ENCODE results near the gene GOLGA5. TPM values are rescaled to one million over a fixed set of nuclear protein-coding genes. Genes with fewer than 3 reads are reported as not detected.

GOLGA5 gene
- total and polyA plus RNA-seq, 2 of the 13 experiments (the other 11 are each of a cell fraction or from before 2014, with no cell fraction given) = 31.0 to 40.0 TPM

GRCh38 chr14:92877757-92878431 lies 83.8 kb downstream of the GOLGA5 start (continued):
- TF ChIP-seq HOMEZ (CRISPR knock-in tag; IDR thresholded peaks at IDR 0.05; ENCODE audit: low read depth) (0 out of 2 replicates have a peak, but pooled peaks have one; percentile 16), MAX (IDR thresholded peaks at IDR 0.05) (peak; percentile 26; the same call in 1 of the 2 replicates), ZNF740 (CRISPR knock-in tag; IDR thresholded peaks at IDR 0.05) (no peak), ATF2 (CRISPR knock-in tag; IDR thresholded peaks at IDR 0.05) (0 out of 2 replicates have a peak, but pooled peaks have one; percentile 28), ZNF292 (CRISPR knock-in tag; IDR thresholded peaks at IDR 0.05; ENCODE audit: borderline replicate concordance, low read depth) (peak; percentile 93; the same call in 1 of the 2 replicates), ZNF280B (CRISPR knock-in tag; IDR thresholded peaks at IDR 0.05; ENCODE audit: borderline replicate concordance) (no peak), AHDC1 (CRISPR knock-in tag; IDR thresholded peaks at IDR 0.05; ENCODE audit: borderline replicate concordance) (peak; percentile 53; the same call in 1 of the 2 replicates), KLF9 (CRISPR knock-in tag; IDR thresholded peaks at IDR 0.05; ENCODE audit: low read depth) (no peak), MTF2 (CRISPR knock-in tag; IDR thresholded peaks at IDR 0.05; ENCODE audit: borderline replicate concordance) (0 out of 2 replicates have a peak, but pooled peaks have one; percentile 44), ETV5 (CRISPR knock-in tag; IDR thresholded peaks at IDR 0.05; ENCODE audit: borderline replicate concordance) (peak; percentile 72; the same call in 1 of the 2 replicates), ZNF317 (CRISPR knock-in tag; IDR thresholded peaks at IDR 0.05) (0 out of 2 replicates have a peak, but pooled peaks have one; percentile 19), REST (IDR thresholded peaks at IDR 0.05; ENCODE audit: borderline replicate concordance in 1 of 2, low read depth in 1 of 2, low read length in 2 of 2) (peak in 1 of 2 experiments; percentile 22; a peak in 1 of 4 replicates)

Data from HepG2 (cell line).